SK-N-SH (cell line): Measurements from ENCODE around the gene SPATA21.

Experiments used
- CTCF ChIP-seq: fragments of 200-600 bp; sonication (generic); IDR thresholded peaks from 2 replicates; pipeline ENCODE4 v1.6.1; 2017; ENCODE audit warnings: antibody characterized with exemption, mild to moderate bottlenecking, moderate library complexity
- EZH2phosphoT487 ChIP-seq: fragments of 200-600 bp; sonication (generic); IDR thresholded peaks from 2 replicates; pipeline ENCODE4 v1.6.1; 2017; ENCODE audit warnings: low read depth, mixed run types, mild to moderate bottlenecking, antibody characterized with exemption, moderate library complexity, borderline replicate concordance
- IRF3 ChIP-seq: fragments of 150-350 bp; IDR thresholded peaks from 2 replicates; pipeline ENCODE4 v1.6.1; 2016; ENCODE audit warnings: mild to moderate bottlenecking, low read depth, low read length
- JUND ChIP-seq: IDR thresholded peaks from 2 replicates; pipeline ENCODE4 v1.4.0; 2012
- MAX ChIP-seq: IDR thresholded peaks from 2 replicates; pipeline ENCODE4 v1.4.0; 2012; ENCODE audit warnings: low read depth
- RFX5 ChIP-seq: IDR thresholded peaks from 2 replicates; pipeline ENCODE4 v1.6.1; 2012; ENCODE audit warnings: mild to moderate bottlenecking, improper control_type of control experiment, low read length
- TAF1 ChIP-seq: IDR thresholded peaks from 2 replicates; pipeline ENCODE4 v1.6.1; 2012; ENCODE audit warnings: low read depth, mild to moderate bottlenecking, low read length, moderate library complexity, borderline replicate concordance
- ZBTB33 ChIP-seq: IDR thresholded peaks from 2 replicates; pipeline ENCODE4 v1.4.0; 2012; ENCODE audit warnings: low read depth, borderline replicate concordance

- TF ChIP-seq CTCF (no peak), TAF1 (no peak), EZH2phosphoT487 (no peak), ZBTB33 (no peak), MAX (no peak), JUND (no peak), IRF3 (no peak), RFX5 (no peak)
Measured at GRCh38 chr1:16425125-16426025, 11.8 kb downstream of the SPATA21 start.
